NCI-H510A treated with DMSO at 0.1 percent for 48 hours (cell line): ENCODE results near the gene PIGH.
"Not testable (repeated sequence)": the region's sequence is repeated elsewhere in the genome, so short reads cannot be mapped to it uniquely, and the experiment has no call there.

Experiments used
- DNase-seq: peaks from one replicate; lab custom pipeline; 2025; lab: John Stamatoyannopoulos, UW

The PIGH gene, protein sequence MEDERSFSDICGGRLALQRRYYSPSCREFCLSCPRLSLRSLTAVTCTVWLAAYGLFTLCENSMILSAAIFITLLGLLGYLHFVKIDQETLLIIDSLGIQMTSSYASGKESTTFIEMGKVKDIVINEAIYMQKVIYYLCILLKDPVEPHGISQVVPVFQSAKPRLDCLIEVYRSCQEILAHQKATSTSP

DNA sequence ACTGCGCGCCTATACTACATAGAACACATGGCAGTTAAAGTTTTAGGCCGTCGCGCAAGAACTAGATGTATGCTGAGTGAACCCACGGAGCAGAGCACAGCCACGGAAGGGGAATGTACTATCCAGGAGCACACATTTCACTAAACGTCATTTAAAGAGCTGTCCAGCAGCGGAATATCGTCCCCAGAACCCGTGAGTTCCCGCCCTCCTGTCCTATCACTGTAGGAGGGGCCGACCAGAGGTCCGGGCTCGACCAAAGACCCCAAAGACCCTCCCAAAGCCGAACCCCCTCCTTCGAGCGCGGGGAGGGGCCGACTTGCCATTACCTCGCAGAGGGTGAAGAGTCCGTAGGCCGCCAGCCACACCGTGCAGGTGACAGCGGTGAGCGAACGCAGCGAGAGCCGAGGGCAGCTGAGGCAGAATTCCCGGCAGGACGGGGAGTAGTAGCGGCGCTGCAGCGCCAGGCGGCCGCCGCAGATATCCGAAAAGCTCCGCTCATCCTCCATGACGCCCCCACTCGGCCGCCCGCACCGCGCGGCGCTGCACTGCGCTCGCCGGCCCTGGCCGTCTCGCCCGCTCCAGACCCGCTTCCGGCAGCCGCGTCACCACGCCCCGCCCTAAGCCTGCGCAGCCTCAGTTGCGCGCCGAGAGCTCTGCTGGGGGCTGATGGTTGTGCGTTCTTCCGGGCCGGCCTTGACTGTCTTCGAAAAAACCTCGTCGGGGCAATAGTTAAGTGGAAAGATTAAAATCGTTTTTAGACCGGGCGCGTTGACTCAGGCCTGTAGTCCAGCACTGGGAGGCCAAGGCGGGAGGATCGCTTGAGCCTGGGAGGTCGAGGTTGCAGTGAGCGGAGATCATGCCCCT, at the start of gene PIGH:
PIGH (minus strand) TSS at position 571 of the 864 bp plus-strand sequence; CDS start at position 506, 65 bp downstream.
- peak; percentile 83 for DNase-seq

DNA sequence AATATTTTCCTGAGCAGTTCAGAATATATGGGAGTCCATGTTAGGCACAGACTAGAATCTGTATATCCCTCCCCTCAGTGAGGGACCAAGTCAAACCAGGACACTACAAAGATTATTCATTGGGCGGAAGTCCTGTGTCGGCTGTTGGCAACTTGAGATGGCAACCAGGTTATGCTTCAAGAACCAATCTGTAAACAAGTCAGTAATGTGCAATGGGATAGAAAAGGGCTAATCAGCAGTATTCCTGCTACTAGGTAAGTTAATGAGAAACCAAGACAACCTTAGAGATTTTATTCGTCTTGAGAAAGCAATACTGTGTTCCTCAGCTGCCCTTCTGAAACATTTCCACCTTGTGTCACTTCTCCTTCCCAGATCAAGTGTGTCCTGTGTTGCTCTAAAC, 46.1 kb upstream of the PIGH start:
- DNase-seq: no peak

DNA sequence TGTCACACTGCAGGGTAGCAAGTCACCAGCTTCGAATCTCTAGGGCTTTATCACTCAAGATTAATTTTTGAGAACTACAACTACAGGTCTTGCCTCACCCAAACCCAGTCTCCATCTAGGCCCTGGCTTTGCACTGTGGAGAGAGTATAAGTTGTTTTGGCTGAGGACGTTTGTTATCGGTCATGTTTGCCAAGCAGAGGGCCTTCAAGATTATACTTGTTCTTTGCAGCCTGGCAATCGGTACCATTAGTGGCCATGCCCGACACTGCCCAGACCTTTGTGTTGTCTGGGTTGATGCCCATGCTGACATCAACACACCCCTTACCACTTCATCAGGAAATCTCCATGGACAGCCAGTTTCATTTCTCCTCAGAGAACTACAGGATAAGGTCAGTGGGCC, 45.3 kb upstream of the PIGH start:
- DNase-seq: no peak

DNA sequence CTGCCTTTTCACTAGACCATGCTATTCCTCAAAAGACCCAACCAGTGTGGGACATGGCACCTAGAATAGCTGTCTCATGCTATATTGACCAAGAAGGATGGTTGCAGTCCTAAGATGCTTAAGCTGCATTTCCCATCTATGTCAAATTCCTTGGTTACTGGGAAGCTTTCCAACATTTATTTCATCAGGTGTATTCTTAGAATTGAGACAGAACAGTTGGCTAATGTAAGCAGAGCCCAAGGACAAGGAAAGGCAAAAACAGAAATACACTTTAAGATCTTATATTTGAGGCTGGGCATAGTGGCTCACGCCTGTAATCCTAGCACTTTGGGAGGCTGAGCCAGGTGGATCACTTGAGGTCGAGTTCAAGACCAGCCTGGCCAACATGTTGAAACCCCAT, 44.4 kb upstream of the PIGH start:
- DNase-seq: no peak

DNA sequence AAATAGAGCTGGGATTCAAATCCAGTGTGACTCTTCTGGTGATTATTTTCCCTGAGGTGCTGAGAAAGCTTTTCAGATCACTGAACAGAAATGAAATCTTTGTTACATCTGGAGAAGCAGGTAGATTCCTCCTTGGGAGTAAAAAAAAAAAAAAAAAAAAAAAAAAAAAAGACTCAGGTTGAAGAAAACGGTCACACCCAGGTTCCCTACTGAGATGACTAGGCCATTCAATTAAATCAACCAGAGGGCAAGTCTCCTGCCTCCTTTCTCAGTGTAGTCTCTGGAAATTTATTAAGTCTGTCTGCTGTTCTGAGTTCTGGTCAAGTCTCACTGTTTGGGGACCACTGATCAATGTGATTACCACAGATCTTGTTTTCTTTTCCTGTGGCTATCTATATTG, 43.6 kb upstream of the PIGH start:
- DNase-seq: no peak

DNA sequence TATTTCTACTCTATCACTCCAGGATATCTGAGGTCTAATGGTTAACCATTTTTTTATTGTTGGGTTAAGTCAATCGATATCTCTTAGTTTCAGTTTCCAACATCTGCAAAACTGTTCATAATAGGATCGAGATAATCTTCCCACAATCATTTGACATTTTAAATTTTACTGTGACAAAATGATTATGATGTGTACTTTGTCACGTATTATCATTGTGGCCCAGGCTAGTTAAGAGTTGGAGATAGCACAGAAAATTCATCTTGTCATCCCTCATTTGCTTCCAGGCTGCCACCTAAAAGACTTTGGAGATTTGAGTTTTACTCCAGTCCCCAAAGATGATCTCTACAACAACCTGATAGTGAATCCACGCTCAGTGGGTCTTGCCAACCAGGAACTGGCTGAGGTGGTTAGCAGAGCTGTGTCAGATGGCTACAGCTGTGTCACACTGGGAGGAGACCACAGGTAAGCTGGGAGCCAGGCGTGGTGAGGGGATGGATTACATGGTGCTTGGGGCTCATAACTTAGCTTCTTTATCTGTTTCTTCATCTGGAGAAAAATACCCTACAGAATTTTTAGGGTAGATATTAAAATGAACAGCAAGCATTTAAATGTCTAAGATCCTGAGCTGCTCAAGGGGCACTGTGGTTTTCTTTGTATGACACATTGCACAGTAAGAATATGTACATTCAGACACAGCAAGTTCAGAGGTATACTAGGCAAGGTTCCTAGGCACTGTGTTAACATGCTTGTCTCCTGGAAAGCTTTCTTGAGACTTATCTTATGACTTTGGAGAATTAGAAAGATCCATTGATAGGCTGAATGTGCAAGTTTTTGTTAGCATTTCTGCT, 42.1 kb upstream of the PIGH start:
- no peak for DNase-seq

DNA sequence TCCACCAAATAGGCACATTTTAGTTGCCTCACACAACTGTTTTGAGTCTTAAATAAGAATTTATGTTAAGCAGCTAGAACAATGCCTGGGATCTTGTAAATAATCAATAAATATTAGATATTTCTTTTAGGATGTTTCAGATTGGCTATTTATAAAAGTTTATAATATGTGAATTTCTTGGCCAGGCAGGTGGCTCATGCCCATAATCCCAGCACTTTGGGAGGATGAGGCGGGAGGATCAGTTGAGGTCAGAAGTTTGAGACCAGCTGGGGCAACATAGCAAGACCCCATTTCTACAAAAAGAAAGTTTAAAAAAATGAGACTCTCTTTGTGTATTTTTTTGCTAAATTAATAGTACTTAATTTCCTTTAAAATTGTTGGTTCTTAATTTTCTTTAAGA, 41.4 kb upstream of the PIGH start:
- DNase-seq: no peak

DNA sequence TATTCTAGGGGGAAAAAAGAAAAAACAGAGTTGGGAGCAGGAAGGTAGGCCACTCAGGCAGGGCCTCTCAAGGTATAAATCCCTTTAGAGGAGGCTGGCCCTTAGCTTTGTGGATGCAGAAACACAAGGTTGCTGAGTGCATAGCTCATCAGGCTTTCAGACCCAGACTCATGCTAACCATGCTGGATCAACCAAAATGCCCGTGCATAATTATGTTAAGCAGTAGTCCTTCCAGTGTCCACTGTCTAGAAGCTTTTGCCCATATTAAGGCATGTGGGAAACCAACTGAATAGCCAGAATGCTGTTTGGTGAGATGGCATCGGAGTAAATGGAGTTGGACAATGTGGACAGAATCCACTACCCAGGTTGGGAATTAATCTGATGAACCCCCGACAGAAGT, 38.6 kb upstream of the PIGH start:
- DNase-seq: no peak

DNA sequence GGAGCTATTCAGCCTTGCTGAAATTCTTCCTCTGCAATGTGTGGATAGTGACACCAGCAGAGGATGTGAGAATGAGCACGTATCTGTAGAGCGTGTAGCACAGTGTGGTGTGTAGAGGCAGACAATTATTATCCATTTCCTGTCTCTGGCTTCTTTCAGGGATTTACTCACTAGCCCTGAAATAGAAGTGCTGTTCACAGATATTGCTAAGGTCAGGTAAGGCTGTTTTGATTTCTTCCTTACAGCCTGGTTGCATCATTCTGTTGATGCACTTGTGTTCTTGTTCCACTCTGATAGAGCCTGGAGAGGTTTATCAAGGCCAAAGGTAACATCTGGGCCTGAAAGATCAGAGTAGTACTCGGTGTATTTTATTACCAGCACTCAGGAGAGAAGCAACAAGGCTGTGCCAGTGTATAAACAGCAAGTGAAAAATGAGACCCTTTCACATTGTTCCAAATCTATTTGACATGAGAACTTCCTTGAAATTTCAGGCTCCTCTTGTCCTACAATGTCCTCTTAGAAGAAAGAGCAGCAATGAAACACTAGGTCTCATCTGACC, 36.4 kb upstream of the PIGH start:
- DNase-seq: peak; percentile 81

DNA sequence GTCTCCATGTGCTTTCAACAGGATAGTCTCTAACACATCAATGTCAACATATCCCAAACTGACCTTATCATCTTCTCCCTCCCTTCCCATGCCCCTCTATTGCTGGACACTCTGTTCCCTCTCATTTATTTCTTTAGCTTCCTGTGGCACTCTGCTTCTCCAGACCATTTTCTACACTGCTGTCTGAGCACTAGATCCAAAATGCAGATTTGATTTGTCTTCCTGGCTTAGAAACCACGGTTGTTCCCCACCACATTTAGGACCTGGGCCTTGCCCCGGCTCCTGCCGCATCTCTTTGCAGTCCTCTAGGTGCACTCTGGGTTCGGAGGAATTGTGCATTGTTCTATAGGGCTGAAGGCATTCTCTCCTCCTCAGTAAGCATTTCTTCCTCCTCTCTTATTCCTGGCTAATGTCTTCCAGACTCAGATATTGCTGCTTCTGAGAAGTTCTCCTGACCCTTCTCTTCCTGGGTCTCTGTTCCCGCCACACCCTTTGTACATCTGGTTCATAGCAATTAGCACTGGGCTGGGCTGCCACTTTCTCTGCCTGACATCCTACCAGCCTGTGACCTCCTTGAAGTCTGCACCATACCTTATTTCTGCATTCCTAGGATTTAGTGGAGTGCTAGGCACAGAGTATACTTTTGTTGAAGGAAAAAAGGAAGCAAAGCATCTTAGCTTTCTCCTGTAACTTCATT, 33.5 kb upstream of the PIGH start:
- no peak for DNase-seq

DNA sequence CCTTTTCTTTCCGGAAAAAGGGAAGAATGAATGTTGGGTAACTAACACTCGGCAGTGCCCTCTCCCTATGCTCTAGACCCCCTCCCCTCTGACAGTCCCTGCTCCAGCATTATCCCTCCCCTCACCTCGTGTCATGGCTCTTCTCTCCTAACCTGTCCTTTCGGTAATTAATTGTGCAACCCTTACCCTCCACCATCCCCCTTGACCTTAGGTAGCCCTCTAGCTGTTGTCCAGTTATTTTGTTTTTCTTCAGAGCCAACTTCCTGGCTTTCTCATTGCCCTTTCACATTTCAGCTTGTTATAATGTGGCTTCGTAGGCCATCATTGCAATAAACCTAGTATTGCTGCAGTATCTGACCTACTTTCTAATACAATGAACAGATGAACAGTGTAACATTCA, 30.9 kb upstream of the PIGH start:
- DNase-seq: no peak

DNA sequence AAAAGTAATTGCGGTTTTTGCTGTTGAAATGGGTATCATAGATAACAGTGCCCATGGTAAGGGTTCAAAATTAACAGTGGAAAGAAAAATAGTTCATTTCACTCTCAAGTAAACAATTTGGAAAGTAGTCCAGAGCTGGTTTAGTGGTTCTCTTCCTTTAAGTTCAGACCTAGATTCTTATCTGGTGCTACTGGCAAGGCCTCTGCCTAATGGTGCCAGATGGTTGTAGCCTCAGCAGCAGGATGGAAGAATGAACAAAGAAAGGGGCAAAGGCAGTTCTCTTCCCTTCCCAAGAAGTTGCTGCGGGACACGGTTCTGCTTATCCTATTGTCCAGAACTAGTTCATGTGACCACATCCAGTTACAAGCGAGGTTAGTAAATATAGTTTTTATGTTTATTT, 30.1 kb upstream of the PIGH start:
- no peak for DNase-seq

DNA sequence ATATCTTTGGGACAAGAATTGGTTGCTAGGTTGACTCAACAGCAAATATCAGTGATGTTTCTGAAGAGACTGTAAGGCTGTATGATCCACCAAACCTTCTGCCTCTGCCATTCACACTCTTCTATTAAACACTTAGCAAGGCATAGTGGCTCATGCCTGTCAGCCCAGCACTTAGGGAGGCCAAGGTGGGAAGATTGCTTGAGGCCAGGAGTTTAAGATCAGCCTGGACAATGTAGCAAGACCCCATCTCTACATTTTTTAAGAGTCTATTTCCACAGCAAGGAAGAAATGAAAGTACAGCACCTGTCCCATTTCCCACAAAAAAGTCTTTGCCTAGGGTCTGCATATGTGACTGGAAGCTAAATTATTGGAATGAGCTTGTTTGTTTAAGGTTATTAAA, 27.5 kb upstream of the PIGH start:
- no peak for DNase-seq

DNA sequence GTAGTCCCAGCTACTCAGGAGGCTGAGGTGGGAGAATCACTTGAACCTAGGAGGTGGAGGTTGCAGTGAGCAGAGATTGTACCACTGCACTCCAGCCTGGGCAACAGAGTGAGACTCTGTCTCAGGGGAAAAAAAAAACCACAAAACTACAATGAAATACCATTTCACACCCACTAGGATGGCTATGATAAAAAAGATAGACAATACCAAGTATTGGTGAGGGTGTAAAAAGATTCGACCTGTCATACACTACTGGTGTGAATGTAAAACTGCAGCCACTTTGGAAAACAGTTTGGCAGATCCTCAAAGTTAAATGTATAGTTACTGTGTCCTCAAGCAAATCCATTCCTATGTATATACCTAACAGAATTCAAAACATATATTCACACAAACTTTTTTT, 26.1 kb upstream of the PIGH start:
- DNase-seq: not testable (repeated sequence)

DNA sequence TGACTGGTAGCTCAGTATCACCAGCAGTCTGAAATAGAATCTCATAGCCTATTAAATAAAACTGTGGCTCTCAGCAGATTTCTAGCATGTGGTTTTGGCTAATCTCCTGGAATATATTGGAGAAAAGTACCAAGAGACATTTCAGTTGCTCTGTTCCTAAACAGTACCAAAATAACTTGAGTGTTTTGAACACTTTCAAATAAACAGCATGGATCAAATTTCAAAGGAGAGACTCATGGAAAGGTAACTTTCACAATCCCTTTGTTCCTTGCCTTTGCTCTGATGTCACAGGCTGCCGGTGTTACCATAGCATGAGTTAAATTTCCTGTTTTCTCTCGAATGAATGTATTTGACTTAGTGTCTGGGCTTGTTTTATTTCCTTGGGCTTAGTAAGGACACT, 23.0 kb upstream of the PIGH start:
- DNase-seq: peak; percentile 67

DNA sequence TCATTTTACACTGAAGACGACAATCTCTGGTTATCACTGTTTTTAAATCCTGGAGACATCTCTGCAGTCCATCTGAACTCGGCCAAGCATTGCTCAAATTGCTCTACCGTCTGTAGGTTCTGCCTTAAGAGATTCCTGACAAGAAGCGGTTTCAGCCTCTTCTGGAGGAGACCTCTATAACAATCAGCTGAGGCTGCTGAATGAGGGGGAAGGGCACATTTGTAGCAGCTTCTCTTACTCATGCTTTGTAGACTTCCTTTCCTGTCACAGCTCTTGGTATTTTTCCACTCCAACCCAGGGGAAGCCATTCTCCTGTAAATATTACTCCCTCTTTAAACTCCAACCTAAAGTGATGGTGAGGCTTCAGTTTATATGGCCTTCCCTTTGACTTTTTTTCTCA, 22.6 kb upstream of the PIGH start:
- DNase-seq: peak; percentile 85

DNA sequence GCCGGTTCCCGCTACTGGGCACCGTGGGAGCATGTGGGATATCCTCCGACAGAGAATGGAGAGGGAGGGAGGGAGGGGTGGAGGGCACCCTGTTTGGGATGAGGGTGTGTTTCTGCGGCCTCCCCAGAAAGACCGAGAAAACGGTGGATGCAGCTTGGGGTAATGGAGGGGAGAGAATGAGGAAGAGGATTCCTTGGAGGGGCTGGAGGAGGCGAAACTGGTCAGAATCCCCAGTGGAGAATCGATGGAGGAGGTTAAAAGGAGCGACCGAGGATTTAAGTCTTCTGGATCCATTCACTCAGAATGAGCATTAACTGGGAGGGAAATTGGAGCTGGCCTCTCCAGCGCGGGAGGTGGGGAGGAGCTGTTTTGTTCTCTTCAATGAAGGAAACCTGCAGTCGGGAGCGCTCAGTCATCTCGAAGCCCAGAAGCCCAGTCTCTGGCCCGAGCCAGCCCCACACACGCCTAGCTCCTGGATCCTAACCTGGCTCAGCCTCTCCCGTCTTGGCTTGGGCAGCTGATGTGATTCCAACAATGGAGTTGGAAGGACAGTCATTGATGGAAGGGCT, 20.2 kb upstream of the PIGH start:
- peak; percentile 43 for DNase-seq

DNA sequence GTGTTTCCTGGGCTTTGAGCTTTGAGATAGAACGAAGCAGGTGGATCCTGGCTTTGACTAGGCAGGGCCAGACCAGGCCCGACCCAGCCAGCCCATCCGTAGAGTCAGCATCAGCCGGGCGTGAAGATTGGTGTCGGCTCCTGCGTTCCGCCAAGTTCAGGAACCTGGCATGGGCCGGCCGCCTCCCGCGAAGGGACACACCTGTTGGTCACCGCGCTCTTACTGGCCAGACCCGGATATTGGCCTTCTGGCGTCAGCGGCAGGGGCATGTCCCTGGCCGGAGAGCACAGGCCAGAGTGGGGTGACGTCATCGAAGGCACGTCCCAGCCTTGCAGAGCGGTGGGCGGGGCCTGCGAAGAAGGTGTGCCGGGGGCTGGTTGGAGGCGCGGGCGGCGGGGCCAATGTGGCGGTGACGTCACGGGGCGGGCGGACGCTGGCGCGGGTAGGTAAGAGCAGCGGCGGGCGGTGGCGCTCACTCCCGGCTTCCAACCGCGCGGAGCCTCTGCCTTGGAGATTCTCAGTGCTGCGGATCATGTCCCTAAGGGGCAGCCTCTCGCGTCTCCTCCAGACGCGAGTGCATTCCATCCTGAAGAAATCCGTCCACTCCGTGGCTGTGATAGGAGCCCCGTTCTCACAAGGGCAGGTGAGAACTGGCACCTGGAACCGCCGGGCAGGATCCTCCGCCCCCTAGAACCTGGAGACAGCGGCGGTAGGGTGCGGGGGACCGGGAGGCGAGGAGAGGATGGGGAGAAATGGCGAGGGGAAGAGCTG, 19.6 kb upstream of the PIGH start, which contains the start of gene ARG2:
ARG2 (plus strand) TSS at position 475 of the 771 bp plus-strand sequence; CDS start at position 533, 58 bp downstream.
- DNase-seq: peak; percentile 98

DNA sequence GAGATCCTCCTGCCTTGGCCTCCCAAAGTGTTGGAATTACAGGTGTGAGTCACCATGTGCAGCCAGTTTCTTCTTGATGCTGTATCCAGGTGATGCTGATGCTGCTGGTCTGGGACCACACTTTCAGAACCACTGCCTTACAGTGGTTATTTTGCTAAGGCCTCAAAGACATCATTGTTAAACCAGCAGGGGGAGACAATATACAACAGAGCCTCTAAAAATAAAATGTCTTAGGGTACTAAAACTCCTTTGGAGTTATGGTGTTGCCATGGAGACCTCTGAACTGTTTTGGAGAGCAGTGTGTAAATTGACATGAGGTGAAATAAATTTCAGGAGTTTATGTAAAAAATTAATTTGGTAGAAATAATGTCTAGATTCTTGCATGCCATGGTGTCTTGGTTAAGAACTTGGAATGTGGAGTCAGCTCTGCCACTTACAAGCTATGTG, 18.6 kb upstream of the PIGH start:
- DNase-seq: peak; percentile 60

DNA sequence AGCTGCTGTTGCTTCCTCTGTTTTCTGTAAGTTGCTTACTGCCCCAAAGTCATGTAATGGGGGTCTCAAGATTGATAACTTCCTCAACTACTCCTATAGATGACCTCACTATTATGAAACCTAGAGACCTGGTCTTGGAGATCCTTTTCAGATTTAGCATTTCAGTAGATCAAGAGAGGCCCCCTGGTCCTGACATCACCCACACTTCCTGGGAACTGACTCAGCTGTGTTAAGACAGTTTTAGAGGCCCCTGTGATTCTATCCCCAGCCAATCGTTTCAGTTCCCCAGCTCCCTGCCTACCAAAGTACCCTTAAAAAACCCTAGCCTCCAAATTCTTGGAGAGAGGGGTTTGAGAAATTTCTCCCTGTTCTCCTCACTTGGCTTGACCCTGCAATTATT, 10.4 kb upstream of the PIGH start:
- no peak for DNase-seq
